Loucy (cell line): Measurements from ENCODE around the gene KLHL10.

Source experiments
- H2AFZ ChIP-seq: fragments of 200-600 bp; sonication (generic); 2 replicates; pipeline ENCODE4 v1.6.0; 2016; ENCODE audit warnings: antibody characterized with exemption, mild to moderate bottlenecking, low read length, moderate library complexity
- H3F3A ChIP-seq: fragments of 200-600 bp; 2 replicates; pipeline ENCODE4 v1.6.0; 2016; ENCODE audit warnings: antibody characterized with exemption, low read depth, mild to moderate bottlenecking
- H3K27me3 ChIP-seq: fragments of 200-600 bp; sonication (generic); 2 replicates; pipeline ENCODE4 v1.6.1; 2014; ENCODE audit warnings: low read length, mild to moderate bottlenecking; ENCODE audit not compliant: insufficient read depth, poor library complexity, severe bottlenecking
- H3K36me3 ChIP-seq: fragments of 200-600 bp; sonication (generic); 2 replicates; pipeline ENCODE4 v1.6.1; 2016; ENCODE audit warnings: low read length; ENCODE audit not compliant: insufficient read depth
- H3K4me1 ChIP-seq: fragments of 200-600 bp; sonication (generic); 2 replicates; pipeline ENCODE4 v1.5.1; 2014; ENCODE audit warnings: low read length, mild to moderate bottlenecking; ENCODE audit not compliant: insufficient read depth, poor library complexity, severe bottlenecking
- H3K4me2 ChIP-seq: fragments of 200-600 bp; sonication (generic); 2 replicates; pipeline ENCODE4 v1.6.0; 2014; ENCODE audit warnings: antibody characterized with exemption, low read length, low read depth, mild to moderate bottlenecking; ENCODE audit not compliant: poor library complexity, severe bottlenecking
- H3K4me3 ChIP-seq: fragments of 200-600 bp; sonication (generic); 2 replicates; pipeline ENCODE4 v1.5.1; 2014; ENCODE audit warnings: low read length, mild to moderate bottlenecking, mixed read lengths; ENCODE audit not compliant: poor library complexity, severe bottlenecking
- H3K79me2 ChIP-seq: fragments of 200-600 bp; sonication (generic); 2 replicates; pipeline ENCODE4 v1.6.1; 2014; ENCODE audit warnings: low read length; ENCODE audit not compliant: insufficient read depth
- H3K9ac ChIP-seq: fragments of 200-600 bp; sonication (generic); 2 replicates; pipeline ENCODE4 v1.6.0; 2014; ENCODE audit warnings: mild to moderate bottlenecking, low read depth, low read length, moderate library complexity; ENCODE audit not compliant: poor library complexity, severe bottlenecking
- H3K9me2 ChIP-seq: fragments of 200-600 bp; sonication (generic); replicated peaks from 2 replicates; pipeline ENCODE4 v1.6.1; 2016; ENCODE audit warnings: low read depth, low read length, mixed read lengths
- H3K9me3 ChIP-seq: fragments of 200-600 bp; sonication (generic); 2 replicates; pipeline ENCODE4 v1.6.1; 2014; ENCODE audit warnings: mild to moderate bottlenecking, antibody characterized with exemption, low read length, low read depth; ENCODE audit not compliant: insufficient read depth
- H4K20me1 ChIP-seq: fragments of 200-600 bp; sonication (generic); 2 replicates; pipeline ENCODE4 v1.6.0; 2014; ENCODE audit warnings: antibody characterized with exemption, low read length, mild to moderate bottlenecking; ENCODE audit not compliant: insufficient read depth, poor library complexity, severe bottlenecking
- CTCF ChIP-seq: fragments of 200-600 bp; sonication (generic); conservative IDR thresholded peaks from 2 replicates; pipeline ENCODE4 v1.5.1; 2014; ENCODE audit warnings: mild to moderate bottlenecking, antibody characterized with exemption, low read length
- EZH2phosphoT487 ChIP-seq: fragments of 200-600 bp; IDR thresholded peaks from 2 replicates; pipeline ENCODE4 v1.6.1; 2018; ENCODE audit warnings: antibody characterized with exemption, mild to moderate bottlenecking, moderate library complexity, borderline replicate concordance

Gene KLHL10

GRCh38 chr17:41882756-41883155 is 45.1 kb downstream of the KLHL10 start:
- no peaks in the 10 kb centered on the region for H3K27me3 ChIP-seq
- no peaks in the 10 kb centered on the region for H3F3A ChIP-seq
- no peak overlapping the region for H3K9ac ChIP-seq
- H3K4me3 ChIP-seq = no peak overlapping the region
- H3K4me2 ChIP-seq = no peak overlapping the region
- H3K79me2 ChIP-seq = no peaks in the 10 kb centered on the region; the same call in 1 of the 2 replicates
- no peaks in the 10 kb centered on the region for H4K20me1 ChIP-seq
- H3K36me3 ChIP-seq = peaks cover 91% of the 10 kb centered on the region
- no peak for TF ChIP-seq CTCF
- no peak for TF ChIP-seq EZH2phosphoT487
- no peak overlapping the region for H2AFZ ChIP-seq
- H3K9me3 ChIP-seq = no peaks in the 10 kb centered on the region
- H3K4me1 ChIP-seq = no peaks in the 10 kb centered on the region
- H3K9me2 ChIP-seq = no peaks in the 10 kb centered on the region

GRCh38 chr17:41885733-41886132 is 48.1 kb downstream of the KLHL10 start:
- H3K9ac ChIP-seq = no peak overlapping the region
- no peaks in the 10 kb centered on the region for H3K79me2 ChIP-seq
- TF ChIP-seq EZH2phosphoT487 = no peak
- TF ChIP-seq CTCF = peak; percentile 48
- no peaks in the 10 kb centered on the region for H3F3A ChIP-seq
- no peaks in the 10 kb centered on the region for H3K9me3 ChIP-seq
- peaks cover 87% of the 10 kb centered on the region; the same call in 1 of the 2 replicates for H3K36me3 ChIP-seq
- no peak overlapping the region for H3K4me2 ChIP-seq
- H3K4me1 ChIP-seq = no peaks in the 10 kb centered on the region
- no peaks in the 10 kb centered on the region for H3K9me2 ChIP-seq
- no peaks in the 10 kb centered on the region for H3K27me3 ChIP-seq
- H4K20me1 ChIP-seq = no peaks in the 10 kb centered on the region
- no peak overlapping the region for H2AFZ ChIP-seq
- no peak overlapping the region for H3K4me3 ChIP-seq

- TF ChIP-seq EZH2phosphoT487 (no peak), CTCF (no peak)
- H3K36me3 ChIP-seq = peaks cover 90% of the 10 kb centered on the region; the same call in 1 of the 2 replicates
- H4K20me1 ChIP-seq = no peaks in the 10 kb centered on the region
- H2AFZ ChIP-seq = no peak overlapping the region
- no peaks in the 10 kb centered on the region for H3K4me1 ChIP-seq
- no peaks in the 10 kb centered on the region for H3K27me3 ChIP-seq
- H3K9ac ChIP-seq = no peak overlapping the region
- H3K4me3 ChIP-seq = no peak overlapping the region
- no peaks in the 10 kb centered on the region for H3K9me3 ChIP-seq
- H3F3A ChIP-seq = no peaks in the 10 kb centered on the region
- no peaks in the 10 kb centered on the region for H3K79me2 ChIP-seq
- no peaks in the 10 kb centered on the region for H3K9me2 ChIP-seq
- H3K4me2 ChIP-seq = no peak overlapping the region
Observed at GRCh38 chr17:41888332-41888965, 50.8 kb downstream of the KLHL10 start.
